ENCODE measurements around the gene SPDYE6. TPM values are rescaled to one million over a fixed set of nuclear protein-coding genes. Genes with fewer than 3 reads are reported as not detected.

Gene SPDYE6
- total RNA-seq, 4 donors from 2014 or later: not detected

DNA sequence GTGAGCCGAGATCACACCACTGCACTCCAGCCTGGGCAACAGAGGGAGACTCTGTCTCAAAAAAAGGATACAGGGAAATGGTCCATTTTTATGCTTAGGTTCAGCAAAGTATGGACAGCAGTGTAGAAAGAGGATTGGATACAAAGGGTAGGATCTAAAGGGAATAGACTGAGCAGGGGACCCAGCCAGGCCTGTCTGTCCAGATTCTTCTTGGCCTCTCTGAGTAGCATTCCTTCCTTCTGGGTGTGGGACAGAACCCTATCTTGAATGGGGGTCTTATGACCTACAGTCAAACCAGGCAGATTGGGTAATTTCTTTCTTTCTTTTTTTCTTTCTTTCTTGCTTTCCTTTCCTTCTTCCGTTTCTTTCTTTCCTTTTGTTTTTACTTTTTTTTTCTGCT, 43.9 kb downstream of the SPDYE6 start:
- WGBS, 2 donors (ENCODE audit: low coverage in 1 of 2): 73 to 100% methylated on average over 1 to 2 of the region's 2 CpGs
- TF ChIP-seq, protein P1, sequence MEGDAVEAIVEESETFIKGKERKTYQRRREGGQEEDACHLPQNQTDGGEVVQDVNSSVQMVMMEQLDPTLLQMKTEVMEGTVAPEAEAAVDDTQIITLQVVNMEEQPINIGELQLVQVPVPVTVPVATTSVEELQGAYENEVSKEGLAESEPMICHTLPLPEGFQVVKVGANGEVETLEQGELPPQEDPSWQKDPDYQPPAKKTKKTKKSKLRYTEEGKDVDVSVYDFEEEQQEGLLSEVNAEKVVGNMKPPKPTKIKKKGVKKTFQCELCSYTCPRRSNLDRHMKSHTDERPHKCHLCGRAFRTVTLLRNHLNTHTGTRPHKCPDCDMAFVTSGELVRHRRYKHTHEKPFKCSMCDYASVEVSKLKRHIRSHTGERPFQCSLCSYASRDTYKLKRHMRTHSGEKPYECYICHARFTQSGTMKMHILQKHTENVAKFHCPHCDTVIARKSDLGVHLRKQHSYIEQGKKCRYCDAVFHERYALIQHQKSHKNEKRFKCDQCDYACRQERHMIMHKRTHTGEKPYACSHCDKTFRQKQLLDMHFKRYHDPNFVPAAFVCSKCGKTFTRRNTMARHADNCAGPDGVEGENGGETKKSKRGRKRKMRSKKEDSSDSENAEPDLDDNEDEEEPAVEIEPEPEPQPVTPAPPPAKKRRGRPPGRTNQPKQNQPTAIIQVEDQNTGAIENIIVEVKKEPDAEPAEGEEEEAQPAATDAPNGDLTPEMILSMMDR (IDR thresholded peaks at IDR 0.05): no peak
- TF ChIP-seq POLR2A (IDR thresholded peaks at IDR 0.05) (no peak), POLR2AphosphoS5 (IDR thresholded peaks at IDR 0.05) (no peak), EP300 (IDR thresholded peaks at IDR 0.05) (no peak)

DNA sequence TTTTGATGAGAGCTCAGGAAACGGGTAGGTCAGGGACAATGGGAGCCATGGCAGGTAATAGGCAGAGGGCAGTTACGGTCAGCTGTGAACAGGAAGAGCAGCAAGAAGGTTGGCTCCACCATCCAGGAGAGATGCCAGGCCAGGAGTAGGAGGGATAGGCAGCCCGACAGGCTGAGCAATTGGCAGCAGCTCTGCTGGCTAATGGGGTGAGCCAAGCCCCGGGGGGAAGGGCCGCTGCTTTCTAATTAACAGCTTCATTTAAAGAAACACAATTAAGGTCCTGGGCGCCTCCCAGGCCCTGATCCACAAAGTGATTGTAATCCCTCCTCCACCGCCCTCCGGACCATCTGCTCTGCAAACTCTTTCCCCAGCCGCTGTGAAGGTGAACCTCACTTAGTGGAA, 45.8 kb downstream of the SPDYE6 start:
- TF ChIP-seq POLR2AphosphoS5 (IDR thresholded peaks at IDR 0.05) (no peak), POLR2A (IDR thresholded peaks at IDR 0.05) (no peak), EP300 (IDR thresholded peaks at IDR 0.05) (no peak)
- TF ChIP-seq, protein P1 (IDR thresholded peaks at IDR 0.05): no peak
- H3K4me3 ChIP-seq: no peak overlapping the region
- no peak for ATAC-seq
- H3K36me3 ChIP-seq: peaks cover 0 to 16% of the 10 kb centered on the region in 2 donors
- H3K4me1 ChIP-seq: peaks cover 0 to 11% (median 0%) of the 10 kb centered on the region in 3 donors
- H3K27ac ChIP-seq: no peak overlapping the region
- H3K27me3 ChIP-seq: no peaks in the 10 kb centered on the region
- 96 to 100% methylated on average over 2 to 5 of the region's 9 CpGs for WGBS, 2 donors (ENCODE audit: low coverage in 1 of 2)
- no peaks in the 10 kb centered on the region for H3K9me3 ChIP-seq

More for the DNA sequence above, 43.9 kb downstream of the SPDYE6 start:
- Histone ChIP-seq H3K27ac (no peak overlapping the region), H3K27me3 (no peaks in the 10 kb centered on the region), H3K9me3 (no peaks in the 10 kb centered on the region), H3K4me3 (no peak overlapping the region), H3K36me3 (peaks cover 0 to 16% of the 10 kb centered on the region in 2 donors), H3K4me1 (peaks cover 0 to 2% (median 0%) of the 10 kb centered on the region in 3 donors)
- ATAC-seq: no peak

DNA sequence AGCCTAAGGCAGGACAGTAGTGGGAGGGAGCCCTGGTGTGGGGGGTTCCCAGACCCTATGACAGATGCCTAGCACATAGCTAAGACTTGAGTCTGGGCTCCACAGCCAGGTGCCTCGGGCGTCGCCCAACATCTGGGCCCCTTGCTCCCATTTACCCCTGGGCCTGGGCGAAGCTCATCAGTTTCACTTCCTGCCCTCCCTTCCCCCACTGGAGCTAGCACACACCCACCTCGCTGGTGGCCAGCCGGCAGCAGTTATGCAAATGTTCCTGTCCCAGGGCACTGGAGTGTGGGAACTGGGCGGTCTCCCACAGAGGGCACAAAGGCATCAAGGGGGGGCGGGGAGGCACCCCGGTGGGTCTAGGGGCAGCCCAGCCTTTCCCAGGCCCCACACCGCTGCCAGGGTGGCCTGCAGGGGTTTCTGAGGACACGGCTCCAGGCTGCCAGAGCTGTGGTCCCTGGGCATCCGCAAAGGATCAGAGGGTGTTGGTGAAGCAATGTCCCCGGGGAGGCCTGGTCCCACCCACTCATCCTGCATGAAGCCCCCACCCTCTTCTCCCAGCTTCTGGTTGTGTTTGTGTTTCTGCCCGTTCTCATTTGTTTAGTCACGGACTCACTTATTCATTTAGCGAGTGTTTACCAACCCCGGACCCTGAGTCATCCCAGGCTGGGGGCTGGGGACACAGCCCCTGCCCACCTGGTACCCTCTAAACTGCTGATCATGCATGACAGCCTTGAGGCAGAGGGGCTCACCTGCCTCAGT, 49.1 kb downstream of the SPDYE6 start:
- H3K27ac ChIP-seq: no peak overlapping the region
- H3K4me3 ChIP-seq: peak overlapping the region in 1 of 2 donors; percentile 2
- no peaks in the 10 kb centered on the region for H3K27me3 ChIP-seq
- no peaks in the 10 kb centered on the region for H3K9me3 ChIP-seq
- H3K36me3 ChIP-seq: peaks cover 0 to 4% of the 10 kb centered on the region in 2 donors
- no peak for TF ChIP-seq EP300 (IDR thresholded peaks at IDR 0.05)
- TF ChIP-seq POLR2A (IDR thresholded peaks at IDR 0.05): no peak
- TF ChIP-seq, protein P1 (IDR thresholded peaks at IDR 0.05): no peak
- 40 to 74% methylated on average over 2 to 4 of the region's 17 CpGs for WGBS, 2 donors (ENCODE audit: low coverage in 1 of 2)
- H3K4me1 ChIP-seq: peaks cover 0 to 20% (median 0%) of the 10 kb centered on the region in 3 donors
- ATAC-seq: peak; percentile 74

DNA sequence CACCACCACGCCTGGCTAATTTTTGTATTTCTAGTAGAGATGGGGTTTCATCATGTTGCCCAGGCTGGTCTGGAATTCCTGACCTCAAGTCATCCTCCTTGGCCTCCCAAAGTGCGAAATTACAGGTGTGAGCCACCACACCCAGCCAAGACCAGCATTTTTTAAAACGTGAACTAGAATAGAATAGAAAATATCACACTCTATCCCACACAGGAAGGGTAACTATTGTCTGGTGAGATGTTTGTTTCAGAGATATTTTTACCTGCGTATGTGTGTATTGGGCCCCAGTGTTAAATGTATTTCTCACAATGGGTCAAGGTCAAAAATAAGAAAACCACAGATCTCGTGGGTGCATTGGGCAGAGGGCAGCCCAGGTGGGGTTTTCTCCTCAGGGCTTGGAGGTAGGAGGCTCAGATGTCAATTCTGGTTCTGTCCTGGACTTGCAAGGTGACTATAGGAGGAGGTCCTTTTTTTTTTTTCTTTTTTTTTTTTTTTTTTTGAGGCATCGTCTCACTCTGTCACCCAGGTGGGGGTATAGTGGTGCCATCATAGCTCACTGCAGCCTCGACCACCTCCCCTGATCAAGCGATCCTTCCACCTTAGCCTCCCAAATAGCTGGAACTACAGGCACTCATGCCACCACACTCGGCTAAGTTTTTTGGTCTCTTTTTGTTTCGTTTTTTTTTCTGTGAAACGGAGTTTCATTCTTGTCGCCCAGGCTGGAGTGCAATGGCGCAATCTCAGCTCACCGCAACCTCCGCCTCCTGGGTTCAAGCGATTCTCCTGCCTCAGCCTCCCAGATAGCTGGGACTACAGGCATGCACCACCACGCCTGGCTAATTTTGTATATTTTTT, 50.6 kb downstream of the SPDYE6 start:
- peaks cover 0 to 4% of the 10 kb centered on the region in 2 donors for H3K36me3 ChIP-seq
- WGBS, 2 donors (ENCODE audit: low coverage in 1 of 2): 93 to 94% methylated on average over 10 to 13 of the region's 17 CpGs
- peaks cover 7% of the 10 kb centered on the region for H3K27me3 ChIP-seq
- H3K27ac ChIP-seq: no peak overlapping the region
- ATAC-seq: no peak
- peaks cover 0 to 24% (median 0%) of the 10 kb centered on the region in 3 donors for H3K4me1 ChIP-seq
- TF ChIP-seq POLR2AphosphoS5 (IDR thresholded peaks at IDR 0.05): no peak
- TF ChIP-seq EP300 (IDR thresholded peaks at IDR 0.05): no peak
- TF ChIP-seq, protein P1 (IDR thresholded peaks at IDR 0.05): no peak
- TF ChIP-seq POLR2A (IDR thresholded peaks at IDR 0.05): no peak
- no peak overlapping the region for H3K4me3 ChIP-seq
- H3K9me3 ChIP-seq: peaks cover 0 to 4% (median 0%) of the 10 kb centered on the region in 3 donors
